ENCODE measurements around the gene INO80D.
"Not testable (repeated sequence)": the region's sequence is repeated elsewhere in the genome, so short reads cannot be mapped to it uniquely, and the experiment has no call there.

INO80D gene

DNA sequence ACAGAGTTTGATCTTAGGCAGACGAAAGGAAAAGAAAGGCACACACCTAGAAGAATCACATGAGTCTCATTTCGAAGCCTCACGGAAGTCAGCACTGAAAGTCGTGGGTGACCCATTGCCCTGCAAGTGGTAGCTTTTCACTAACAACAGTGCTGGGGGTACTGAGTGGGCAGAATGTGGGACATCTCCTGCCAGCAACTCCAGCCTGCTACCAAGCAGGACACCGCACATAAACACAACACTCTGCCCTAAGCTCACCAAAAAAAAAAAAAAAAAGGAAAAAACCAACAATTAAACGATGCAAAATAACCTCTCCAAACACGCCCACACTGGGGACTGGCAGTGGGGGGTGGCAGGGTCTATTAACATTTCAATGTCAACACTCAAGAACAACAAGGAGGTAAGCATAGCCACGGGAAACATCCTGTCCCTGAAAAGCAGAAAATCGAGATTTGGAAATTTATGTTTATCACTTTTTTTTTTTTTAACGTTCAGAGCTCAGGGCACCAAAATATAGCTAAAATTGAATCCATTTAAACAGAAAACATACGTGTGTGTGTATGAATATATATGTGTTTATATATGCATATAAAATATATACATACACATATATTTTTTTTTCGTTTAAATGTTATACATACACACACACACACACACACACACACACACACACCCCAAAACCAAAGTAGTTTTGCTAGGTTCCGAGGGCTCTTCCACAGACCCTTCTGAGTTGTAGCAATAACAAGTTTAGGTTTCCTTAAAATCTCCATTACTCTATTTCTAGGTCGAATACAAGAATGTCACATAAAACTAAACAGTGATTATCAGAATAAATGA lies 2.2 kb downstream of the INO80D start:
- DNase-seq: peak; percentile 27

DNA sequence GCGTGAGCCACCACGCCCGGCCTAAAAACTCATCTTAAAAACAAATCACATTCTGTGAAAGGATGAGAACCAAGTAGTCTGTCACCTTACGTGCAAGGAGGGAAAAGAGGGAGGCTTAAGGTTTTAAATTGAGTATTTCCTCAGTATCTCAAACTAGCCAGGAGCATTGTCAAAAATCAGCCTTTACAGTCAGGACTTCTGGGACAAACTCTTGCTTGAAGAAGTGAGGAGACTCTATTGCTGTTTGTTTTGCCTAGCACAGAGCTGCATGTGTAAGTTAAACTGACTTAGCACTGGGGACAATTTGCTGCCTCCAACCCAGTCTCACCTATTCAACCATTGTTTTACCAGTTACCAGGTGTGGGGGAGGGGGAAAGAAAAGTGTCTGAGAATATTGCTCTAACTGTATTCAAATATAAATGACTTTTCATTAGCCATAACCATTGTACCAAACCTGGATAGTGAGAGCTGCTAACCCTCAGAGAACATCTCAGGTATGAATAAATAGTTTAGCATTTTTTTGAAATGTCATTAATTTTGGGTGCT lies 3.6 kb downstream of the INO80D start:
- no peak for DNase-seq

- no peak for DNase-seq
Observed at GRCh38 chr2:206080927-206081326, 5.0 kb downstream of the INO80D start.

DNA sequence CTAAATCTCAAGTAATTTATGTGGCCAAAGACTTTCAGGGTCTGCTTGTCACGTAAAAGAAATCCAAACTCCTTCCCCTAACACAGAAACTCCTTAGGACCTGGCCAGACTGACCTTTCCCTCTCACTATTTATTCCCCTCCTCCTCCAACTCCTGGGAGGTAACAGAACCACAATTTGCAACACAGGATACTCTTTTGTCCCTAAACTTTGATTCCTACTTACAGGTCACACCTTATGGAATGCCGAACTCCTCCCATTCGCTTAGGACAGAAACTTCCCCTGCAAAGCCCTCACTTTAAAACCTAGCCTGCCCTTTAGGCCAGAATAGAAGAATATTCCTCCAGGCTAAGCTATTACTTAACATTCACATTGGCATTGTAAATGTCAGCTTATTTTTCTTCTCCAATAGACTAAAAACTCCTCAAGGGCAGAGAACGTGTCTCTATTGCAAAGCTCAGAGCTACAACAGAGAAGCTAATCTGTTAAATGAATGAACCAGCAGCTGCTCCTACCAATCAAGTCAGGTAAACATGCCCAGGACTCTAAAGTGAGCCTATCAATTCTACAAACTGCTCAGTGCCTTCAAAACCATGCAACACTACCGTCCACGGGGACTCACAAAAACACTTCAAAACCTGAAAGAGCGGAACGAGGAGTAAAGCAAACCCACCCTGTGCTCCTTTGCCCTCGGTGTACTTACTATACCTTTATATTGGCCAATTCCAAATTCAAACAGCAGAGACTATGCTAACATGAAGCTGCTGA lies 6.1 kb downstream of the INO80D start:
- no peak for DNase-seq

- DNase-seq: not testable (repeated sequence)
Observed at GRCh38 chr2:206077879-206078278, 8.1 kb downstream of the INO80D start.

- DNase-seq: no peak
Observed at GRCh38 chr2:206075113-206075512, 10.9 kb downstream of the INO80D start.

DNA sequence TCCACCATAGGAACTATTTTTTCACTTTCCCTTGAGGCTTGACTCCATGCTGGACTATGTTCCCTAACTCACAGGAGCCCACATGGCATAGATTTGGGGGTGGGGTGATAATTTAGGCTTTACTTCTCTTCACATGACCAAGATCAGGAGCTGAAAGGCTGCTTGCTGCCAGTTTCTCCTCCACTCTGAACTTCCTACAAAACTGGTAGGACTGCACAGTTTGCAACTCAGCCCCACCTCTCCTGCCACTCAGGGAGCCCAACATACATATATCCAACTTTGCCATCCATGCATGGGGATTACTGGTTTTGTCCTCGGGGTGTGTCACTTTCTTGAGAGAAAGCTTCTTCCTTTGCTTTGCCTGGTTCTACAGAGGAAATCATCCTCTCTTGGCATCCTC lies 14.2 kb downstream of the INO80D start:
- DNase-seq: no peak

DNA sequence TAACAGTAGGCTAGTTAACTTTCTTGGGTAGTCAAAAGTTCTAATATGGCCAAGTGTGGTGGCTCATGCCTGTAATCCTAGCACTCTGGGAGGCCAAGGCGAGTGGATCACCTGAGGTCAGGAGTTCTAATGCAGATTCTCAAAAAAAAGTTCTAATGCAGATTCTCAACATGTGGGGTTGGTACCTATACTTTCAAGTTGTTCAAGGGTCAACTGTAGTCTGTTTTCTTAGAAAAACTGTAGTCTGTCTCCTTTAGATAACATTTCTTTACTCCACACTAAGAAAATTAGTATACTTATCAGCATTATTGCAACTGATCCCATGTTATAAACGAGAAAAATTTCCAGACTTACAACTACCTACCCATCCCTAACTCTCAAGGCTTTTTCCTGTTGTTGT lies 16.6 kb downstream of the INO80D start:
- no peak for DNase-seq

DNA sequence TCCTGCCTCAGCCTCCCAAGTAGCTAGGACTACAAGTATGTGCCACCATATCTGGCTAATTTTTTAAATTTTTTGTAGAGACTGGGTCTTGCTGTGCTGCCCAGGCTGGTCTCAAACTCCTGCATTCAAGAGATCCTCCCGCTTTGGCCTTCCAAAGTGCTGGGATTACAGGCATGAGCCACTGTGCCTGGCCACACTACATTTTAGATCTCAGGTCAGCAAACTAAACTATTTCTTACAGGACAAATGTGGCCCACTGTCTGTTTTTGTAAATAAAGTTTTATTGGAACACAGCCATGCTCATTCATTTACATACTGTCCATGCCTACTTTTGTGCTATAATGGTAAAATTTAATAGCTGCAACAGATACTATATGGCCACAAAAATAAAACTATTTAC lies 17.8 kb downstream of the INO80D start:
- DNase-seq: no peak

DNA sequence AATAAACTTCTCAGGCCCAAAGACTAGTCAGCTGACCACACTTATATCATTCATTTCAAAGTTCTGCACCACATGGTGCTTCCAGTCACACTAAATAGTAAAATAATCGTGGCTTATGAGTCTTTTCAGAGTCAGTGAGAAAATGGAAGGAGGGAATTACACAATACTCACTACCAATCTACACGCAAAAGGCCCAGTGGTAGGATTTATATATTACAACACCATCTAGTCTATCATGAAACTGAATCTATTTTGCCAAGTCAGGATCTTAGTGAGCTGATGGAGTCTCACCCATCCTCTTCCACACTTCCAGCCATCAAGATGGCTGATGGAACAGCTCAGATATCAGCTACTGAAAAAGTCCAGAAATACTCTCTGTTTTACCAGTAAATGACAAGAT lies 21.9 kb downstream of the INO80D start:
- no peak for DNase-seq

DNA sequence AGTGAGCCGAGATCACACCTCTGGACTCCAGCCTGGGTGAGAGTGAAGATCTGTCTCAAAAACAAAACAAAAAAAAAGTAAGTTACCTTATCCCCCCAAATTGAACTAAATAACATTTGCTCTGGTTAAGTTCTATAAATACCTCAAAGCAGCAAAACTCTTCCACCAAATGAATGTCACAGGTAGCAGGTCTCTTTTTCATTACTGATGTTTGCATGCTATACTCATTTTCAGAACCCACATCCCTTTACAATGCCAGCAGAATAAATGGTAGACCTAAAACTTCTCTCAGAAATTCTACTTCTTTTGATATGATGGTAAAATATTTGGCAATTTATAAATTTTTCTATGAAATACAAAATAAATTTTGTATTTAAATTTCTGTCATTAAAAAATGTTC lies 22.3 kb downstream of the INO80D start:
- DNase-seq: no peak

DNA sequence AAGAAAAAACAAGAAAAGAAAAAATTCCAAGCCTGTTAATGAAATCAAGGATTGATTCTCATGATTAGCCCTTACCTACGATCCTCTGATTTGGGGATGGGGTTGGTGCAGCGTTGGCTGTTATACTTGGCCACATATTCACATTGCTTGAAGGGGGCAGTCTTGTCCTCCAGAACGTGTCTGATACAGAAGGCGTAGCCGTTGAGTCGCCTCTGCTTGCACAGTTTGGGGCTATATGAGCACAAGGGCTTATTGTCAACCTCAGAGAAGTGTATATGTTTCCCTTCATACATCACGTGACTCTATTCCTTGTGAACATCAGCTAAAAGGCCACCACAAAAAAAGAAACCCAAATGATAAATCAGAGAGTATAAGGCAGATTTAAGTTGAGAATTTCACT lies 23.2 kb downstream of the INO80D start:
- no peak for DNase-seq

DNA sequence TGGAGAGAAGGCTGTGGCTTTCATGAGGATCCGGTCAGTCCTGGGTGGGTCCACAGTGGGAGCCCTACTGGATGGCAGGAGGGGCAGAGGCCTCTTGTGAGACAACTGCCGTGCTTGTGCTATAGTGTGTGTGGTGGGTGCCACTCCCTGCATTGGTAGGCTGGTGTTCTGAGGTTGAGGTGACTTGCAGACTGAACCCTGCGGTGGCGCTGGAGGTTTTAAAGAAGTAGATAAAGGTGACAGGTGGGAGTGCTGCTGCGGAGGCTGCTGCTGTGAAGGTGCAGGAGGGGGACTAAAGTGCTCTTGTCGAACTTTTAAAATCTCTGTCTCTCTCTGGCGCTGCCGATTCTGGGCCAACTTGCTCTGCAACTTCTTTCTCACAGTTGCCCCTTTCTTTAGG lies 29.7 kb downstream of the INO80D start:
- no peak for DNase-seq

DNA sequence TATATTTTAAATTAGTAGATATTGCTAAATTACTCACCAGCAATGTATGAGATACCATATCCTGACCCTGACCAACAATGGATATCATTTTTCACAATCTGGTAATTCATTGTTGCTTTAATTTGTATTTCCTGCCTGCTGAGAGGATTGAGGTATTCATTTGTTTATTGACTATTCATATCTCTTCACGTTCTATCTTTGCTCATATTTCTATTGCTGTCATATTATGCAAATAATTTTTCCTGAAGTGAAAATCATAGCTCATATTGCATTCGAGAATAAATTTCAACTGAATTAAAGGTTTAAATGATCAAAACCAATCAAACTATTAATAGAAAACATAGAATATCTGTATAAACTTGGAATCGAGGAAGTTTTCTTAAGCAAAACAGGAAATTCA lies 31.0 kb downstream of the INO80D start:
- no peak for DNase-seq

GRCh38 chr2:206051912-206052311 lies 34.1 kb downstream of the INO80D start:
- DNase-seq: no peak

DNA sequence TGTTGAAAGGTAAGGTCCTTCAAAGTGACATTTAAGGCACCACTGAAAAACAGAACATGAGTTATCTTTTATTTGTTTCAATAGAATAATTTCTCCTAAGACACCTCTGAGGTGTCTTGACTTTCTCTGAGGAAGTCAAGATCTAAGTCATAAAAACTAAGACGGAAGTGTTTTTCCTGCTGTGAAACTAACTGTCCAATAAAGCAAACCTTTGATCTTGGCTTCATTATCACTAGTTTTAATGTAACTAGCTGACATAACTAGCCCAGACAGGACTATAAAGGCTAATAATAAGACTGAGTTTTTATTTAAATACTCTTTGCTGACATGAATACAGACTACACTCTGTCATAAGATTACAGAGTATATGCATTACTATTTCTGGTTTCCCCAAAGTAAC lies 36.6 kb downstream of the INO80D start:
- DNase-seq: no peak

DNA sequence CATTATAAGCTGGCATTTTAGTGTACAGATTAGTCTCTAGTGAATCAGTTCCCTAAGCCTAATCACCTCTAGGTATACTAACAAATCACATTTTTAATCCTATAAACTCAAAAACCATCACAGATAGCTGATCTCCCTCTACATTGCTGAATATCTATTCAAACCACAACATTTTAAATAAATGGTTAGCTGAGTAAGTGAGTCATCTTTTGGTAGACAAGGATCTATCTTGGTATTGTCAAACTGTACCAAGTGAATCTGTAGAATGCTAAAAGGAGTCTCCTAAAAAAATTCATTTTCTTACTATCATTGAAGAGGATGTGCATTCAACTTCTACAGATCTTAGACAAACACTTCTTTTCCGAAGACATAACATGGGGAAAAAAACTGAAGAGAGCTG lies 40.7 kb downstream of the INO80D start:
- no peak for DNase-seq

DNA sequence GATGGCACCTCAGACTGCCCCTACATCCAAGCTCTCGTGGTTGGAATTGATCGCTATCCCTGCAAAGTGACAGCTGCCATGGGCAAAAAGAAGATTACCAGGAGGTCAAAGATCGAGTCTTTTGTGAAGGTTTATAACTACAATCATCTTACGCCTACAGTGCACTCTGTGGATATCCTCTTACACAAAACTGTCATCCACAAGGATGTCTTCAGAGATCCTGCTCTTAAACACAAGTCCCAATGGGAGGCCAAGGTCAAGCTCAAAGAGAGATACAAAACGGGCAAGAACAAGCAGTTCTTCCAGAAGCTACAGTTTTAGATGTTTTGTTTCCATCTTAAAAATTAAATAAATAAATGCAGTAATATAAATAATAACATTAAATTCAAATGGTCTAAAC lies 45.4 kb downstream of the INO80D start:
- DNase-seq: peak; percentile 33

GRCh38 chr2:206035393-206035792 lies 50.6 kb downstream of the INO80D start:
- DNase-seq: not testable (repeated sequence)

DNA sequence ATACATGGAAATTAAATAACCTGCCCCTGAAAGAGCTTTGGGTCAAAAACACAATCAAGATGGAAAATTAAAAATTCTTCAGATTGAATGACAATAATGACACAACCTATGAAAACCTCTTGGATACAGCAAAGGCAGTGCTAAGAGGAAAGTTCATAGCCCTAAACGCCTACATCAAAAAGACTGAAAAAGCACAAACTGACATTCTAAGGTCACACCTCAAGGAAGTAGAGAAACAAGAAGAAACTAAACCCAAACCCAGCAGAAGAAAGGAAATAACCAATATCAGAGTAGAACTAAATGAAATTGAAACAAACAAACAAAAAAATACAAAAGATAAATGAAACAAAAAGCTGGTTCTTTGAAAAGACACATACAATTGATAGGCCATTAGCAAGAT lies 52.5 kb downstream of the INO80D start:
- DNase-seq: not testable (repeated sequence)

DNA sequence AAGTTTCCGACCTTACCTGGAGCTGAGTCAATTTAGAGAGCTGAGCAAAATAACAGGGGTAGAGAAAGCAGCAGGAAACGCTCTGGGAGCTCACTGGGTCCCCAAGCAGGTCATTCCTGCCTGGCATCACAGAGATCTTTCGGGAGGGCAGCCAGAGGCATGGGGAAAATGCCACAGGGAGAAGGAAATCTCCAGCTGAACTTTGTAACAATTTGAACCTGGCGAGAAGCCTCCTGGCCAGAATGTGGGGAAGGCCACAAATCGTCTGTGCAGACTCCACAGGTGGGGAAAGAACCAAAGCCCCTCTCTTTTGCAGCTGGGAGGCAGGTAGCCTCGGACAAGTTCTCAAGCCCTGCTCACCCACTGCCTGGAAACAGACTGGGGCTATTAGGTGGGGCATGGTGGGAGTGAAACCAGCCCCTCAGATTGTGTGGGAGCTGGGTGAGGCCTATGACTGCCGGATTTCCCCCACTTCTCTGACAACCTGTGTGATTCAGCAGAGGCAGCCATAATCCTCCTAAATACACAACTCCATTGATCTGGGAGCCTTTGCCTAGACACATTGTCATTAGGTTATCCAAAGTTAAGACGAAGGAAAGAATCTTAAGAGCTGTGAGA lies 53.9 kb downstream of the INO80D start:
- DNase-seq: no peak

GRCh38 chr2:206031162-206031784 lies 54.7 kb downstream of the INO80D start:
- no peak for DNase-seq

DNA sequence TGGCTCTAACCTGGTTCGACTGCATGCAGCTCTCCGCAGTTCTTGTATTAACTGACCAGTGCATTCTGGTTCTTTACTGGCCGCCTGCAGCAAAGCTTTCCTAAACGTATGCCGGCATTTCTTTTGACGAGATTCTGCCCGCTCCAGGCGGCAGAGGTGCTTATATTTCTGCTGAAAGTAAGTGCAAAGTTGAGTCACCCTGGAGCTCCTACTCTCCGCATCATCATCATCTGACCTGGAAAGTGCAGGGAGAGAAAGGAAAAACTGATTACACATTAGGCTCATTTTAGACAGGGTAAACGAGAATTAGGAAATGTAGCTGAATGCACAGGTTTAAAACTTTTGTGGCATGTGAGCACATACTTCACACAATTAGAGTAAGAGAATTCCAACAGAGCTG lies 57.9 kb downstream of the INO80D start:
- DNase-seq: no peak
